SK-N-SH (cell line): ENCODE measurements around the gene QSOX2. TPM values are rescaled to one million over a fixed set of nuclear protein-coding genes. Genes with fewer than 3 reads are reported as not detected.

ENCODE experiments used
- CTCF ChIA-PET: fragments of 300-600, 350-600 bp; formaldehyde crosslinking; extraction: SDS; loops from one replicate; lab custom pipeline; 2021; lab: Yijun Ruan, JAX
- POLR2A ChIA-PET: fragments of 350-600 bp; sonication (Branson Sonifier 250); formaldehyde crosslinking; extraction: SDS; loops from one replicate; lab custom pipeline; 2020; ENCODE audit warnings: antibody characterized with exemption, inconsistent platforms; lab: Yijun Ruan, JAX
- DNase-seq: peaks from one replicate; pipeline ENCODE4 v3.0.0; 2012
- H2AFZ ChIP-seq: fragments of 200-600 bp; sonication (generic); 2 replicates; pipeline ENCODE4 v1.8.1; 2016; ENCODE audit warnings: antibody characterized with exemption, mild to moderate bottlenecking, low read depth
- H3F3A ChIP-seq: fragments of 200-600 bp; sonication (generic); replicated peaks from 2 replicates; pipeline ENCODE3; 2016; ENCODE audit warnings: antibody characterized with exemption, mild to moderate bottlenecking; ENCODE audit not compliant: insufficient read depth
- H3K27ac ChIP-seq, 2 experiments: fragments of 200-500 bp in 1 of 2; fragments of 200-600 bp in 1 of 2; sonication (Bioruptor generic) in 1 of 2; sonication (generic), shearing (Covaris generic) in 1 of 2; 2 replicates each; pipeline versions ENCODE4 v1.5.1 to v1.6.1; 2014 to 2016; ENCODE audit warnings: low read depth in 2 of 2, inconsistent platforms in 1 of 2, low read length in 1 of 2, mild to moderate bottlenecking in 1 of 2, mixed read lengths in 1 of 2
- H3K27me3 ChIP-seq: fragments of 200-600 bp; sonication (generic), shearing (Covaris generic); 2 replicates; pipeline ENCODE4 v1.6.1; 2016; ENCODE audit warnings: mixed run types; ENCODE audit not compliant: insufficient read depth
- H3K36me3 ChIP-seq, 2 experiments: fragments of 200-500 bp in 1 of 2; fragments of 200-600 bp in 1 of 2; sonication (Bioruptor generic) in 1 of 2; sonication (generic) in 1 of 2; replicated peaks in 1 of 2; 2 replicates each; pipeline versions ENCODE3 to v1.5.1; 2014 to 2016; ENCODE audit warnings: low read length in 1 of 2, mild to moderate bottlenecking in 1 of 2; ENCODE audit not compliant: insufficient read depth in 2 of 2, control insufficient read depth in 1 of 2
- H3K4me1 ChIP-seq, 2 experiments: fragments of 200-500 bp in 1 of 2; fragments of 200-600 bp in 1 of 2; sonication (Bioruptor generic) in 1 of 2; sonication (generic), shearing (Covaris generic) in 1 of 2; 2 replicates each; pipeline versions ENCODE4 v1.5.1 to v1.6.1; 2014 to 2016; ENCODE audit warnings: low read depth in 1 of 2, low read length in 1 of 2, mixed run types in 1 of 2; ENCODE audit not compliant: insufficient read depth in 2 of 2, control insufficient read depth in 1 of 2
- H3K4me2 ChIP-seq: fragments of 200-600 bp; sonication (generic), shearing (Covaris generic); 2 replicates; pipeline ENCODE4 v1.6.1; 2017; ENCODE audit warnings: mixed run types
- H3K4me3 ChIP-seq, 2 experiments: fragments of 200-500 bp in 1 of 2; fragments of 200-600 bp in 1 of 2; sonication (Bioruptor generic) in 1 of 2; sonication (generic), shearing (Covaris generic) in 1 of 2; 2 replicates each; pipeline versions ENCODE4 v1.5.1 to v1.8.1; 2014 to 2016; ENCODE audit warnings: low read depth in 2 of 2, inconsistent platforms in 1 of 2, low read length in 1 of 2, mild to moderate bottlenecking in 1 of 2, mixed read lengths in 1 of 2, moderate library complexity in 1 of 2
- H3K79me2 ChIP-seq: fragments of 200-600 bp; sonication (generic); 2 replicates; pipeline ENCODE4 v1.8.1; 2017; ENCODE audit warnings: mild to moderate bottlenecking; ENCODE audit not compliant: insufficient read depth
- H3K9ac ChIP-seq: fragments of 200-600 bp; sonication (generic); 2 replicates; pipeline ENCODE4 v1.6.1; 2017; ENCODE audit warnings: mixed run types
- H3K9me2 ChIP-seq: fragments of 200-600 bp; sonication (generic); 2 replicates; pipeline ENCODE4 v1.6.1; 2017; ENCODE audit warnings: mixed run types
- H3K9me3 ChIP-seq: fragments of 200-600 bp; sonication (generic); 2 replicates; pipeline ENCODE4 v1.6.1; 2017; ENCODE audit warnings: mixed run types, mild to moderate bottlenecking, moderate library complexity
- H4K20me1 ChIP-seq: fragments of 200-600 bp; sonication (generic); 2 replicates; pipeline ENCODE4 v1.6.1; 2017; ENCODE audit warnings: mild to moderate bottlenecking, mixed run types; ENCODE audit not compliant: insufficient read depth
- CHD2 ChIP-seq: fragments of 150-350 bp; IDR thresholded peaks from 2 replicates; pipeline ENCODE4 v1.6.1; 2018; ENCODE audit warnings: low read length; ENCODE audit not compliant: partially characterized antibody
- FOSL2 ChIP-seq: IDR thresholded peaks from 2 replicates; pipeline ENCODE4 v1.4.0; 2012; ENCODE audit warnings: low read depth, mild to moderate bottlenecking, moderate library complexity, borderline replicate concordance
- FOXM1 ChIP-seq: IDR thresholded peaks from 2 replicates; pipeline ENCODE4 v1.4.0; 2012; ENCODE audit warnings: low read depth, mild to moderate bottlenecking
- GATA2 ChIP-seq: sonication (generic); formaldehyde crosslinking; IDR thresholded peaks from 2 replicates; pipeline ENCODE4 v1.5.0; 2020; ENCODE audit warnings: mild to moderate bottlenecking, missing genetic modification reagents
- JUND ChIP-seq: IDR thresholded peaks from 2 replicates; pipeline ENCODE4 v1.4.0; 2012
- MXI1 ChIP-seq: IDR thresholded peaks from 2 replicates; pipeline ENCODE4 v1.6.1; 2012; ENCODE audit warnings: mild to moderate bottlenecking, low read depth, low read length, improper control_type of control experiment
- NRF1 ChIP-seq: IDR thresholded peaks from 2 replicates; pipeline ENCODE4 v1.6.1; 2012; ENCODE audit warnings: low read depth, mild to moderate bottlenecking, low read length
- PBX3 ChIP-seq: IDR thresholded peaks from 2 replicates; pipeline ENCODE4; 2012
- RAD21 ChIP-seq: IDR thresholded peaks from 2 replicates; pipeline ENCODE4 v1.6.1; 2012; ENCODE audit warnings: mild to moderate bottlenecking, low read length
- RCOR1 ChIP-seq: fragments of 150-350 bp; IDR thresholded peaks from 2 replicates; pipeline ENCODE4 v1.6.1; 2017; ENCODE audit warnings: antibody characterized with exemption, low read length
- SIN3A ChIP-seq: IDR thresholded peaks from 2 replicates; pipeline ENCODE4 v1.6.1; 2012; ENCODE audit warnings: low read depth, mild to moderate bottlenecking, low read length, moderate library complexity, borderline replicate concordance
- SMC3 ChIP-seq: IDR thresholded peaks from 2 replicates; pipeline ENCODE4 v1.6.1; 2012; ENCODE audit warnings: low read depth, low read length, improper control_type of control experiment
- TCF12 ChIP-seq: IDR thresholded peaks from 2 replicates; pipeline ENCODE4 v1.4.0; 2012
- TEAD4 ChIP-seq: IDR thresholded peaks from 2 replicates; pipeline ENCODE4 v1.4.0; 2012; ENCODE audit warnings: mild to moderate bottlenecking, borderline replicate concordance; ENCODE audit not compliant: insufficient read depth
- USF1 ChIP-seq: IDR thresholded peaks from 2 replicates; pipeline ENCODE4 v1.4.0; 2012; ENCODE audit warnings: low read depth, borderline replicate concordance
- YY1 ChIP-seq: IDR thresholded peaks from 2 replicates; pipeline ENCODE4 v1.4.0; 2012; ENCODE audit warnings: low read depth, mild to moderate bottlenecking
- ZBTB33 ChIP-seq: IDR thresholded peaks from 2 replicates; pipeline ENCODE4 v1.4.0; 2012; ENCODE audit warnings: low read depth, borderline replicate concordance
- WGBS: methylation state at CpG from one replicate; pipeline ENCODE4 v1.1.6; 2017; ENCODE audit warnings: low lambda C conversion rate; 5-methylcytosine and 5-hydroxymethylcytosine counted together
- polyA plus RNA-seq, 3 experiments: library from polyadenylated mRNA; depleted of rRNA; stranded (reverse); fragments of >200 nt; gene quantifications; 2 replicates each; pipeline ENCODE4 v1.2.3, GENCODE V29; 2012
- TF ChIP-seq, protein P1 (sequence below): IDR thresholded peaks from 2 replicates; pipeline ENCODE4 v1.6.1; 2012; ENCODE audit warnings: mild to moderate bottlenecking, low read depth, low read length, moderate library complexity

The QSOX2 gene
- polyA plus RNA-seq, 1 of the 3 experiments (the other 2 are of a cell fraction): 26.6 TPM

DNA sequence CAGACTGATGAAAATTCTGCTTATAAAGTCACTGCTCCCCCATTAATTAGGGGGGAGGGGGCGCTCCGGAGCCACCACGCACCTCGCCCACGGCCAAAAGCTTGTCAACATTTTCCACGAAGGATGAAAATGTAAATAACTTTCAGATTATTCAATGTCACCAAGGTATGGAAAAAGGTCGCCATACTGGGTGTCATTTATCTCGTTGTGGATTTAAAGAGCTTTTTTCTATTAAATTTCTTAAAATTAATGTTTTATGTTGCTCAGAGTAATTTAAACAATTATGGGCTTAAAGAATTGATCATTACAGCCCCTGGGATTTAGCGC, 53.7 kb downstream of the QSOX2 start:
- no peak for TF ChIP-seq SIN3A
- no peak for TF ChIP-seq PBX3
- TF ChIP-seq, protein P1, sequence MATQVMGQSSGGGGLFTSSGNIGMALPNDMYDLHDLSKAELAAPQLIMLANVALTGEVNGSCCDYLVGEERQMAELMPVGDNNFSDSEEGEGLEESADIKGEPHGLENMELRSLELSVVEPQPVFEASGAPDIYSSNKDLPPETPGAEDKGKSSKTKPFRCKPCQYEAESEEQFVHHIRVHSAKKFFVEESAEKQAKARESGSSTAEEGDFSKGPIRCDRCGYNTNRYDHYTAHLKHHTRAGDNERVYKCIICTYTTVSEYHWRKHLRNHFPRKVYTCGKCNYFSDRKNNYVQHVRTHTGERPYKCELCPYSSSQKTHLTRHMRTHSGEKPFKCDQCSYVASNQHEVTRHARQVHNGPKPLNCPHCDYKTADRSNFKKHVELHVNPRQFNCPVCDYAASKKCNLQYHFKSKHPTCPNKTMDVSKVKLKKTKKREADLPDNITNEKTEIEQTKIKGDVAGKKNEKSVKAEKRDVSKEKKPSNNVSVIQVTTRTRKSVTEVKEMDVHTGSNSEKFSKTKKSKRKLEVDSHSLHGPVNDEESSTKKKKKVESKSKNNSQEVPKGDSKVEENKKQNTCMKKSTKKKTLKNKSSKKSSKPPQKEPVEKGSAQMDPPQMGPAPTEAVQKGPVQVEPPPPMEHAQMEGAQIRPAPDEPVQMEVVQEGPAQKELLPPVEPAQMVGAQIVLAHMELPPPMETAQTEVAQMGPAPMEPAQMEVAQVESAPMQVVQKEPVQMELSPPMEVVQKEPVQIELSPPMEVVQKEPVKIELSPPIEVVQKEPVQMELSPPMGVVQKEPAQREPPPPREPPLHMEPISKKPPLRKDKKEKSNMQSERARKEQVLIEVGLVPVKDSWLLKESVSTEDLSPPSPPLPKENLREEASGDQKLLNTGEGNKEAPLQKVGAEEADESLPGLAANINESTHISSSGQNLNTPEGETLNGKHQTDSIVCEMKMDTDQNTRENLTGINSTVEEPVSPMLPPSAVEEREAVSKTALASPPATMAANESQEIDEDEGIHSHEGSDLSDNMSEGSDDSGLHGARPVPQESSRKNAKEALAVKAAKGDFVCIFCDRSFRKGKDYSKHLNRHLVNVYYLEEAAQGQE: no peak
- TF ChIP-seq, all 33 proteins: peak for 0
- Histone ChIP-seq H3K9ac (no peak overlapping the region), H4K20me1 (0 out of 2 replicates have a peak, but pooled peaks cover 4% of the 10 kb centered on the region), H3F3A (no peaks in the 10 kb centered on the region), H3K9me3 (no peaks in the 10 kb centered on the region), H3K27me3 (peaks cover 91% of the 10 kb centered on the region), H2AFZ (no peak overlapping the region), H3K79me2 (no peaks in the 10 kb centered on the region), H3K4me2 (no peak overlapping the region), H3K4me3 (no peak overlapping the region), H3K36me3 (no peaks in the 10 kb centered on the region), H3K9me2 (no peaks in the 10 kb centered on the region), H3K4me1 (no peaks in the 10 kb centered on the region), H3K27ac (no peak overlapping the region)
- DNase-seq: no peak
- ChIA-PET POLR2A (interaction anchor here (0.6 kb wide), 1 partner anchor 75 kb away, joined by 3 read pairs; no protein-coding TSS in a partner anchor), CTCF (interaction anchor here (1.1 to 2.0 kb wide), 6 partner anchors 10 to 59 kb away, joined by 3 to 8 read pairs (median 4); no protein-coding TSS in a partner anchor)
- 14% methylated on average over 9 of the region's 9 CpGs for whole genome bisulfite sequencing

GRCh38 chr9:136191099-136191959, 54.3 kb downstream of the QSOX2 start:
- H3K4me2 ChIP-seq: no peak overlapping the region
- ChIA-PET CTCF (interaction anchor here (1.1 to 2.0 kb wide), 6 partner anchors 11 to 58 kb away, joined by 3 to 8 read pairs (median 4); no protein-coding TSS in a partner anchor), POLR2A (no interaction called here)
- DNase-seq: no peak
- H3F3A ChIP-seq: no peaks in the 10 kb centered on the region
- no peak overlapping the region for H3K9ac ChIP-seq
- H3K27me3 ChIP-seq: peaks cover 91% of the 10 kb centered on the region
- WGBS: 47% methylated on average over 24 of the region's 30 CpGs
- H3K27ac ChIP-seq: no peak overlapping the region
- no peaks in the 10 kb centered on the region for H3K4me1 ChIP-seq
- H3K36me3 ChIP-seq: no peaks in the 10 kb centered on the region
- no peak overlapping the region for H3K4me3 ChIP-seq
- no peaks in the 10 kb centered on the region for H3K79me2 ChIP-seq
- no peaks in the 10 kb centered on the region for H3K9me2 ChIP-seq
- no peaks in the 10 kb centered on the region for H3K9me3 ChIP-seq
- no peak overlapping the region for H2AFZ ChIP-seq
- 0 out of 2 replicates have a peak, but pooled peaks cover 4% of the 10 kb centered on the region for H4K20me1 ChIP-seq
- TF ChIP-seq USF1 (no peak), JUND (no peak), TCF12 (no peak), GATA2 (CRISPR knock-in tag) (no peak), PBX3 (no peak), CHD2 (no peak), NRF1 (no peak), FOSL2 (no peak), FOXM1 (no peak), YY1 (no peak), RCOR1 (no peak), TEAD4 (no peak), ZBTB33 (no peak), RAD21 (no peak), SMC3 (no peak), MXI1 (no peak)
